Measurements from ENCODE around the gene ARTN. TPM values are rescaled to one million over a fixed set of nuclear protein-coding genes. Genes with fewer than 3 reads are reported as not detected.

The ARTN gene
- total RNA-seq, 2 donors from 2014 or later: 1.3 to 12.5 TPM

DNA sequence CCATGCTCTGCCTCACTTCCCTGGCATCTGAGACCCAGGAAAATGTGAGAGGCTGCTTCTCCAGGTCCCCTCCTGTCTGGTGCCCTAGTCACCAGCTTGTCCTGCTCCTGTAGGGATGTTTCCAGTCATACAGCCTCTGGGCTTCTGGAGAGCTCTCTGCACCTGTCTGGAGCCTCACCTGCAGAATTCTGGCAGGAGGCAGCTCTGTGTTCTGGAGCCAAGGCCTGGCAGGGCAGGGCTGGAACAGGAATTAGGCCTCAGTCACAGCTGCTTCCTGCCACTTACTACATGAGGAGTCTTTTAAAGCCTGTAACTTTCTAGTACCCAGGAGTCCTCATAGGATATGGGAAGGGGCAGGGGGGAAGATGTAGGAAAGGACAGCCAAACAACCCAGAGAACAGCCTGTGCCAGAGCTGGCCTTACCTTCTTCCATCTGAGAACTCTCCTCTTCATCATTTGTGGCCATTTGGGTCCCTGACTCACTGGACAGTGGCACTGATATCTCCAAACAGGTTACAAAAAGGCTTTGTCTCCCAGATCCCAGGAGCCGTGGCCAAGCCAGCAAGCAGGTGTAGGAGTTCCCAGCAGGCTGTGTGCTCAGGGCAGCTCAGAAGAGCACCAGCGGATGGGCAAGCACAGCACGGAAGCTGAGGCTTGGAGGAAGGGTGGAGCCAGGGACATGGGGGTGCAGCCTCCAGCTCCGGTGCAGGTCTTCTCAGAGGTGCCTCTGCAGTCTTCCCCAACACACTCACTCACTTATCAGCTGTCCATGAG is 31.4 kb upstream of the ARTN start:
- intact Hi-C loops (cut with DNase I): no loop called here
- ATAC-seq: no peak
- 21 to 58% methylated on average over 3 to 4 of the region's 4 CpGs for WGBS, 2 donors
- no peak for TF ChIP-seq POLR2A (IDR thresholded peaks at IDR 0.05)
- TF ChIP-seq, protein P1, sequence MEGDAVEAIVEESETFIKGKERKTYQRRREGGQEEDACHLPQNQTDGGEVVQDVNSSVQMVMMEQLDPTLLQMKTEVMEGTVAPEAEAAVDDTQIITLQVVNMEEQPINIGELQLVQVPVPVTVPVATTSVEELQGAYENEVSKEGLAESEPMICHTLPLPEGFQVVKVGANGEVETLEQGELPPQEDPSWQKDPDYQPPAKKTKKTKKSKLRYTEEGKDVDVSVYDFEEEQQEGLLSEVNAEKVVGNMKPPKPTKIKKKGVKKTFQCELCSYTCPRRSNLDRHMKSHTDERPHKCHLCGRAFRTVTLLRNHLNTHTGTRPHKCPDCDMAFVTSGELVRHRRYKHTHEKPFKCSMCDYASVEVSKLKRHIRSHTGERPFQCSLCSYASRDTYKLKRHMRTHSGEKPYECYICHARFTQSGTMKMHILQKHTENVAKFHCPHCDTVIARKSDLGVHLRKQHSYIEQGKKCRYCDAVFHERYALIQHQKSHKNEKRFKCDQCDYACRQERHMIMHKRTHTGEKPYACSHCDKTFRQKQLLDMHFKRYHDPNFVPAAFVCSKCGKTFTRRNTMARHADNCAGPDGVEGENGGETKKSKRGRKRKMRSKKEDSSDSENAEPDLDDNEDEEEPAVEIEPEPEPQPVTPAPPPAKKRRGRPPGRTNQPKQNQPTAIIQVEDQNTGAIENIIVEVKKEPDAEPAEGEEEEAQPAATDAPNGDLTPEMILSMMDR (IDR thresholded peaks at IDR 0.05): no peak
- Histone ChIP-seq H3K36me3 (replicated peaks in 1 of 2; ENCODE audit: insufficient read depth in 1 of 2, low read depth in 2 of 2) (no peaks in the 10 kb centered on the region), H3K4me3 (no peak overlapping the region), H3K27me3 (no peaks in the 10 kb centered on the region), H3K4me1 (no peaks in the 10 kb centered on the region), H3K27ac (peak overlapping the region in 2 of 4 donors; percentile 4 to 32), H3K9me3 (no peaks in the 10 kb centered on the region)
- DNase-seq: peak in 3 of 4 donors; percentile 33 to 59 (median 54)

DNA sequence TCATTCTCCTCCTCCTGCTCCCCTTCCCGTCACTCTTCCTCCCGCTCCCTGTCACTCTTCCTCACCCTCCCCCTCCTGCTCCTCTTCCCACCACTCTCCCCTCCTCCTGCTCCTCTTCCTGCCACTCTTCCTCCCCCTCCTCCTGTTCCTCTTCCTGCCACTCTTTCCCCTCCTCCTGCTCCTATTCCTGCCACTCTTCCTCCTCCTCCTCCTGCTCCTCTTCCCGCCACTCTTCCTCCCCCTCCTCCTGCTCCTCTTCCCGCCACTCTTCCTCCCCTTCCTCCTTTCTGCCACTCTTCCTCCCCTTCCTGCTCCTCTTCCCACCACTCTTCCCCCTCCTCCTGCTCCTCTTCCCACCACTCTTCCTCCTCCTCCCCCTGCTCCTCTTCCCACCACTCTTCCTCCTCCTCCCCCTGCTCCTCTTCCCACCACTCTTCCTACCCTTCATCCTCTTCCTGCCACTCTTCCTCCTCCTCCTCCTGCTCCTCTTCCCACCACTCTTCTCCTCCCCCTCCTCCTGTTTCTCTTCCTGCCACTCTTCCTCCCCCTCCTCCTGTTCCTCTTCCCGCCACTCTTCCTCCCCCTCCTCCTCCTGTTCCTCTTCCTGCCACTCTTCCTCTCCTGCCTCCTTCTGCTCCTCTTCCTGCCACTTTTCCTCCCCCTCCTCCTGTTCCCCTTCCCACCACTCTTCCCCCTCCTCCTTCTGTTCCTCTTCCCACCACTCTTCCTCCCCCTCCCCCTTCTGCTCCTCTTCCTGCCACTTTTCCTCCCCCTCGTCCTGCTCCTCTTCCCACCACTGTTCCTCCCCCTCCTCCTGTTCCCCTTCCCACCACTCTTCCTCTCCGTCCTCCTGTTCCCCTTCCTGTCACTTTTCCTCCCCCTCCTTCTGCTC is 28.7 kb upstream of the ARTN start:
- TF ChIP-seq POLR2A (IDR thresholded peaks at IDR 0.05): no peak
- TF ChIP-seq, protein P1 (IDR thresholded peaks at IDR 0.05): no peak
- Histone ChIP-seq H3K36me3 (replicated peaks in 1 of 2; ENCODE audit: insufficient read depth in 1 of 2, low read depth in 2 of 2) (no peaks in the 10 kb centered on the region), H3K4me1 (no peaks in the 10 kb centered on the region), H3K27me3 (no peaks in the 10 kb centered on the region), H3K4me3 (no peak overlapping the region), H3K9me3 (no peaks in the 10 kb centered on the region), H3K27ac (no peak overlapping the region)
- DNase-seq: no peak
- intact Hi-C loops (cut with DNase I): no loop called here
- WGBS, 2 donors: 59 to 84% methylated on average over 6 to 7 of the region's 7 CpGs
- no peak for ATAC-seq

DNA sequence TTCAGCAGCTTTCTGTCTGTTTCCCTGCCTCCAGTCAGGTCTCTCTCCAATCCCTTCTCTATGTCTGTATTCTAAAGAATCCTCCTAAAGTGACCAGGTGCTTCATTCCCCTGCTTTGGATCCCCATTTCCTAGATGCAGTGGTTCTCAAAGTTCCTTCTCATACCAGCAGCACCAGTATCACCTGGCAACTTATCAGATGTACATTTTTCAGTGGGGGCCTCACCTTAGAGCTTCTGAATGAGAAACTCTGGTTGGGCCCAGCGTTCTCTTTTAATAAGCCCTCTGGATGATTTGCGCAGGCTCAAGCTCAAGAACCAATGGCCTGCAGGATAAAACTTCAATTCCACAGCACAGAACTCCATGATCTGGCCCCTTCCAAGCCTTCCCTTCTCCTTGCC is 25.4 kb upstream of the ARTN start:
- 97 to 100% methylated on average over 2 of the region's 2 CpGs for WGBS, 2 donors
- ATAC-seq (no peak), DNase-seq (no peak)
- Histone ChIP-seq H3K4me3 (no peak overlapping the region), H3K36me3 (replicated peaks in 1 of 2; ENCODE audit: insufficient read depth in 1 of 2, low read depth in 2 of 2) (no peaks in the 10 kb centered on the region), H3K27ac (no peak overlapping the region), H3K4me1 (no peaks in the 10 kb centered on the region), H3K27me3 (no peaks in the 10 kb centered on the region), H3K9me3 (no peaks in the 10 kb centered on the region)
- intact Hi-C loops (cut with DNase I): no loop called here
- TF ChIP-seq POLR2A (IDR thresholded peaks at IDR 0.05): no peak
- TF ChIP-seq, protein P1 (IDR thresholded peaks at IDR 0.05): no peak

DNA sequence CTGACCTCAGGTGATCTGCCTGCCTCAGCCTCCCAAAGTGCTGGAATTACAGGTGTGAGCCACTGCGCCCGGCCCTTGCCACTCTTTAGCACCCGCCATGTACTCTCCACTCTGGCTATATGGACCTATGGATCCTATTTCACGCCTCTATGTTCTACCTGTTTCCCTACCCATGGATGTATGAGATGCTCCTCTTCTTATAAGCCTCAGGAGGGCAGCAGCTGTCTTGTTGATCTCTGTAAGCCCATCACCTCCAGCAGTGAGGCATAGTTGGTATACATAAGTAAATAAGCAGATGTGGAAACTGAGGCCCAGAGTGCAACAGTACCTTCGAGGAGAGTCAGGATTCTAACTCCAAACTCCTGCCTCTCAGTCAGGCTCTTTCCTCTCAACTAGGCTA is 24.7 kb upstream of the ARTN start:
- Histone ChIP-seq H3K27me3 (no peaks in the 10 kb centered on the region), H3K36me3 (replicated peaks in 1 of 2; ENCODE audit: insufficient read depth in 1 of 2, low read depth in 2 of 2) (no peaks in the 10 kb centered on the region), H3K9me3 (no peaks in the 10 kb centered on the region), H3K27ac (no peak overlapping the region), H3K4me3 (no peak overlapping the region), H3K4me1 (no peaks in the 10 kb centered on the region)
- no peak for ATAC-seq
- intact Hi-C loops (cut with DNase I): no loop called here
- TF ChIP-seq POLR2A (IDR thresholded peaks at IDR 0.05): no peak
- TF ChIP-seq, protein P1 (IDR thresholded peaks at IDR 0.05): no peak
- DNase-seq: no peak
- WGBS, 2 donors: 84 to 88% methylated on average over 5 of the region's 5 CpGs
